Suprapubic skin (tissue), 4 donors: ENCODE results near the gene HIRA. TPM values are rescaled to one million over a fixed set of nuclear protein-coding genes. Genes with fewer than 3 reads are reported as not detected.

Experiments
- DNase-seq, 2 donors: peaks; one replicate each; pipeline ENCODE4 v3.0.0-alpha.2; 2019; ENCODE audit warnings: low spot score in 2 of 2
- H3K27ac ChIP-seq: fragments of 200-600 bp; sonication (generic); one replicate; pipeline ENCODE4 v1.5.1; 2019
- H3K27me3 ChIP-seq: fragments of 200-600 bp; sonication (generic); one replicate; pipeline ENCODE4 v1.5.1; 2019
- H3K36me3 ChIP-seq: fragments of 200-600 bp; sonication (generic); one replicate; pipeline ENCODE4 v1.5.1; 2019
- H3K4me1 ChIP-seq: fragments of 200-600 bp; sonication (generic); one replicate; pipeline ENCODE4 v1.5.1; 2019
- H3K4me3 ChIP-seq: fragments of 200-600 bp; sonication (generic); one replicate; pipeline ENCODE4 v1.5.1; 2019; ENCODE audit warnings: mild to moderate bottlenecking
- H3K9me3 ChIP-seq: fragments of 200-600 bp; sonication (generic); one replicate; pipeline ENCODE4 v1.5.1; 2019
- EP300 ChIP-seq: sonication (generic); formaldehyde crosslinking; IDR thresholded peaks from one replicate; pipeline ENCODE4 v1.6.1; 2017; ENCODE audit warnings: antibody characterized with exemption
- POLR2A ChIP-seq, 2 donors: fragments of 450-650 bp; IDR thresholded peaks; one replicate each; pipeline ENCODE4 v1.6.1; 2017; ENCODE audit warnings: antibody characterized with exemption in 2 of 2, mild to moderate bottlenecking in 2 of 2, moderate library complexity in 2 of 2
- POLR2AphosphoS5 ChIP-seq, 3 donors: sonication (generic); formaldehyde crosslinking; IDR thresholded peaks; one replicate each; pipeline ENCODE4 v1.6.1; 2017; ENCODE audit warnings: antibody characterized with exemption in 3 of 3
- WGBS: methylation state at CpG from one replicate; pipeline ENCODE4 v1.1.5; 2018; 5-methylcytosine and 5-hydroxymethylcytosine counted together
- total RNA-seq, 4 donors: library from RNA; depleted of rRNA; stranded (reverse); fragments of >200 nt; gene quantifications; one replicate each; pipeline ENCODE4 v1.1.0, GENCODE V29; 2016
- TF ChIP-seq, protein P1 (sequence below), 2 donors: fragments of 200-600 bp in 1 of 2; fragments of 450-650 bp in 1 of 2; sonication (generic) in 1 of 2; IDR thresholded peaks; one replicate each; pipeline ENCODE4 v1.5.1; 2016 to 2019; ENCODE audit warnings: antibody characterized with exemption in 2 of 2, mild to moderate bottlenecking in 1 of 2, moderate library complexity in 1 of 2

The HIRA gene
- total RNA-seq, 4 donors from 2014 or later: 17.7 to 25.1 (median 22.5) TPM

DNA sequence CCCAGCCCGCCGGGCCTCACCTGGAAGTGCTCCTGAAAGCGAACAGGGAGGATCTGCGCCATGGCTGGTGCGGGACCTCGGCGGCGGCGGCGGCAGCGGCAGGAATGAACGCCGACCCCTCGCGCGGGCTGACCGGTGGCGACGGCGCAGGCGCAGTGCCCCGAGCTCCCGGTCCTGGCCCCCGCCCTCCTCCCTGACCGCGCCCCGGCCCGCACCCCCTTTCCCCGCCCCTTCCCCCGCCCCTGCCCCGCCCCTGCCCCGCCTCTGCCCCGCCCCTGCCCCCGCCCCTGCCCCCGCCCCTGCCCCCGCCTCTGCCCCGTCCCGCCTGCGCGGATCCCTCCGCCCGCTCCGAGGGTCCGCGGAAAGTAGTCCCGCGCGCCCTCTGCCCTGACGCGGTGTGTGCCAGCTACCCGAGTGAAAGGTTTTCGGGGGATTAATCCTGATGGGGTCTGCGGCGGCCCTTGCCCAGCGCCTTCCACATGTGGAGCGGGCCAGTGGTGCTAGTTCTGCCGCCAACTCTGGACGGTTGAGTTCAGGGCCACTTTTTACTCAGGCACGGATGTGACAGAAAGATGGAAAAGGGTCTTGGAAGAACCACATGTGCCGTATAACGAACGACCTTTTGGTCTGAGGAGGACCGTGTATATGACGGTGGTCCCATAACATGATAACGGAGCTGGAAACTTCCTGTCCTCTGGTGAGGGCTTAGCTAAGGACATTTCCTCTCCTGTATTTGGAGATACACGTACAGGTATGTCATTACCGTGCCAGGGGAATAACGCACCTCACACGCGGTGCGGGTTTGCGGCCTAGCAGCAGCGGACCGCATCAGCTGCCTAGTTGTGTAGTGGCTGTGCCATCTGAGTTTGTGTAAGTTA, 139.7 kb downstream of the HIRA start, which contains the start of gene CLTCL1:
Gene CLTCL1, minus strand, starts transcription at position 140 of the 878 bp plus-strand sequence. Its CDS starts 78 bp downstream, at position 62.
- DNase-seq: peak; percentile 86 to 87
- WGBS: 10% methylated on average over 13 of the region's 74 CpGs

DNA sequence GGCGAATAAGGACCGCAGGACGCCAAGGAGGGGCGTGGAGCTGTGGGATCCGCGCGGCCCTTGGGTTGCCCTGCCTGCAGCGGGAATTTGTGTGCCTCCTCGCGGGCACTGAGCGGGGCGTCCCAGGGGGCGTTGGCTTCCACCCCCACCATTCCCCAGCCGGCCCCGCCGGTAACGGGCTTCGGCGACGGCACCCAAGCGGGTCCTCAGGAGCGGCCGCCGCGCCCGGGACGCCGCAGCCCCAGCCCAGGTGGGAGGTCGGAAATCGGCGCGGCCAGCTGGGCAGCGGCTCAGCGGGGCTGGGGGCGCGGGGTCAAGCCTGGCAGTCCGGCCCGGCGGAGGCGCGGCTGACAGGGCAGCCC, 140.3 kb downstream of the HIRA start:
- 0% methylated on average over 7 of the region's 41 CpGs for WGBS
- H3K4me3 ChIP-seq: peak overlapping the region; percentile 99
- no peaks in the 10 kb centered on the region for H3K27me3 ChIP-seq
- DNase-seq: peak; percentile 72 to 80
- peak overlapping the region; percentile 75 for H3K27ac ChIP-seq
- peaks cover 37% of the 10 kb centered on the region for H3K4me1 ChIP-seq
- H3K36me3 ChIP-seq: no peaks in the 10 kb centered on the region
- no peaks in the 10 kb centered on the region for H3K9me3 ChIP-seq
- TF ChIP-seq, protein P1, sequence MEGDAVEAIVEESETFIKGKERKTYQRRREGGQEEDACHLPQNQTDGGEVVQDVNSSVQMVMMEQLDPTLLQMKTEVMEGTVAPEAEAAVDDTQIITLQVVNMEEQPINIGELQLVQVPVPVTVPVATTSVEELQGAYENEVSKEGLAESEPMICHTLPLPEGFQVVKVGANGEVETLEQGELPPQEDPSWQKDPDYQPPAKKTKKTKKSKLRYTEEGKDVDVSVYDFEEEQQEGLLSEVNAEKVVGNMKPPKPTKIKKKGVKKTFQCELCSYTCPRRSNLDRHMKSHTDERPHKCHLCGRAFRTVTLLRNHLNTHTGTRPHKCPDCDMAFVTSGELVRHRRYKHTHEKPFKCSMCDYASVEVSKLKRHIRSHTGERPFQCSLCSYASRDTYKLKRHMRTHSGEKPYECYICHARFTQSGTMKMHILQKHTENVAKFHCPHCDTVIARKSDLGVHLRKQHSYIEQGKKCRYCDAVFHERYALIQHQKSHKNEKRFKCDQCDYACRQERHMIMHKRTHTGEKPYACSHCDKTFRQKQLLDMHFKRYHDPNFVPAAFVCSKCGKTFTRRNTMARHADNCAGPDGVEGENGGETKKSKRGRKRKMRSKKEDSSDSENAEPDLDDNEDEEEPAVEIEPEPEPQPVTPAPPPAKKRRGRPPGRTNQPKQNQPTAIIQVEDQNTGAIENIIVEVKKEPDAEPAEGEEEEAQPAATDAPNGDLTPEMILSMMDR (IDR thresholded peaks at IDR 0.05): no peak
- TF ChIP-seq POLR2AphosphoS5 (IDR thresholded peaks at IDR 0.05) (no peak), POLR2A (IDR thresholded peaks at IDR 0.05) (peak in 1 of 2 donors; percentile 20), EP300 (no peak)

More for the DNA sequence above, 139.7 kb downstream of the HIRA start, which contains the start of gene CLTCL1:
- Histone ChIP-seq H3K9me3 (no peaks in the 10 kb centered on the region), H3K4me3 (peak within 1 kb of the TSS; percentile 99), H3K27me3 (no peaks in the 10 kb centered on the region), H3K36me3 (no peaks in the 10 kb centered on the region), H3K27ac (peak within 1 kb of the TSS; percentile 77), H3K4me1 (peaks cover 37% of the 10 kb centered on the region)
- TF ChIP-seq EP300 (no peak), POLR2AphosphoS5 (IDR thresholded peaks at IDR 0.05) (peak in 1 of 3 donors; percentile 31)

GRCh38 chr22:19290400-19291217, 140.9 kb downstream of the HIRA start:
- Histone ChIP-seq H3K27ac (no peak overlapping the region), H3K36me3 (no peaks in the 10 kb centered on the region), H3K4me3 (peak overlapping the region; percentile 99), H3K9me3 (no peaks in the 10 kb centered on the region), H3K4me1 (peaks cover 37% of the 10 kb centered on the region), H3K27me3 (no peaks in the 10 kb centered on the region)
- TF ChIP-seq POLR2AphosphoS5 (IDR thresholded peaks at IDR 0.05) (no peak), POLR2A (IDR thresholded peaks at IDR 0.05) (no peak)
- WGBS: 18% methylated on average over 23 of the region's 27 CpGs
- no peak for DNase-seq

- H3K27me3 ChIP-seq: no peaks in the 10 kb centered on the region
- no peak overlapping the region for H3K4me3 ChIP-seq
- peaks cover 37% of the 10 kb centered on the region for H3K4me1 ChIP-seq
- H3K9me3 ChIP-seq: no peaks in the 10 kb centered on the region
- 81% methylated on average over 5 of the region's 5 CpGs for WGBS
- H3K36me3 ChIP-seq: no peaks in the 10 kb centered on the region
- DNase-seq: no peak
- H3K27ac ChIP-seq: no peak overlapping the region
- TF ChIP-seq, protein P1 (IDR thresholded peaks at IDR 0.05): no peak
- TF ChIP-seq POLR2AphosphoS5 (IDR thresholded peaks at IDR 0.05) (no peak), POLR2A (IDR thresholded peaks at IDR 0.05) (no peak), EP300 (no peak)
Observed at GRCh38 chr22:19289475-19290161, 141.9 kb downstream of the HIRA start.

DNA sequence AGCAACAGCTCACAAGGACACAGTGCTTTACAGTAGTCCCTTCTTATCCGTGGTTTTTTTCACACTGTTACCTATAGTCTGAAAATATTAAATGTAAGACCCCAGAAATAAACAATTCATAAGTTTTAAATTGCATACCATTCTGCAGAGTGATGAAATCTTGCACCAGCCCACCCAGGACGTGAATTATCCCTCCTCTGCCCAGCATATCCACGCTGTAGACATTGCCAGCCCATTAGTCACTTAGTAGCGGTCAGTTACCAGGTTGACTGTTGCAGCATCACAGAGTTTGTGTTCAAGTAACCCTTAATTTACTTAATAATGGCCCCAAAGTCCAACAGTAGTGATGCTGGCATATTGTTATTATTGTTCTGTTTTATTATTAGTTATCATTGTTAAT, 143.6 kb downstream of the HIRA start:
- H3K27me3 ChIP-seq: no peaks in the 10 kb centered on the region
- 69% methylated on average over 4 of the region's 4 CpGs for WGBS
- TF ChIP-seq POLR2A (IDR thresholded peaks at IDR 0.05) (no peak), EP300 (no peak), POLR2AphosphoS5 (IDR thresholded peaks at IDR 0.05) (no peak)
- TF ChIP-seq, protein P1 (IDR thresholded peaks at IDR 0.05): no peak
- peaks cover 36% of the 10 kb centered on the region for H3K4me1 ChIP-seq
- no peaks in the 10 kb centered on the region for H3K9me3 ChIP-seq
- no peak overlapping the region for H3K4me3 ChIP-seq
- DNase-seq: no peak
- H3K36me3 ChIP-seq: no peaks in the 10 kb centered on the region
- no peak overlapping the region for H3K27ac ChIP-seq
